A673 (cell line): ENCODE results near the gene GATB.

Source experiments
- EZH2 ChIP-seq: fragments of 200-600 bp; sonication (generic); IDR thresholded peaks from 2 replicates; pipeline ENCODE4 v1.6.1; 2017; ENCODE audit warnings: borderline replicate concordance, low read depth, mild to moderate bottlenecking, mixed read lengths, antibody characterized with exemption, low read length; ENCODE audit not compliant: poor library complexity, severe bottlenecking
- TF ChIP-seq, protein P1 (sequence below): fragments of 300-800, 200-600 bp; sonication (generic); conservative IDR thresholded peaks from 2 replicates; pipeline ENCODE4 v1.5.1; 2017; ENCODE audit warnings: low read depth, mild to moderate bottlenecking, antibody characterized with exemption, low read length, moderate library complexity, mixed read lengths

DNA sequence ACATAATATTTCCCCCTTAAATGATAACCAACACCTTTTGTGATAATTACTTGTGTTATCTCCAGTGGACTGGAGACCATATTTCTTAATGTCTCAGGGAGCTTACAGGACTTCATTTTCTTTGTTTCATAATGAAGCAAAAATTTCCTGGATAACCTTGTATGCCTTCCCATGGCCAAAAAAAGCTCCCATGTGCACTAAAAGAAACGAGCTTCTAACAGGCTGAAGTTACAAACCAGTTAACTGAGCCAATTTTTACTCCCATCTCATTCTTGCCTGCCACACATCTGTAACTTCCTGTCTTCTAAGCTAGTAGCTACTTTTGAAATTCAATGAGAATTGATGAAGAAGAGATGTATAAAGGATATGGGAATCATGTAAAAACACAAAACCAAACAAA, 32.8 kb downstream of the GATB start:
- TF ChIP-seq, protein P1, sequence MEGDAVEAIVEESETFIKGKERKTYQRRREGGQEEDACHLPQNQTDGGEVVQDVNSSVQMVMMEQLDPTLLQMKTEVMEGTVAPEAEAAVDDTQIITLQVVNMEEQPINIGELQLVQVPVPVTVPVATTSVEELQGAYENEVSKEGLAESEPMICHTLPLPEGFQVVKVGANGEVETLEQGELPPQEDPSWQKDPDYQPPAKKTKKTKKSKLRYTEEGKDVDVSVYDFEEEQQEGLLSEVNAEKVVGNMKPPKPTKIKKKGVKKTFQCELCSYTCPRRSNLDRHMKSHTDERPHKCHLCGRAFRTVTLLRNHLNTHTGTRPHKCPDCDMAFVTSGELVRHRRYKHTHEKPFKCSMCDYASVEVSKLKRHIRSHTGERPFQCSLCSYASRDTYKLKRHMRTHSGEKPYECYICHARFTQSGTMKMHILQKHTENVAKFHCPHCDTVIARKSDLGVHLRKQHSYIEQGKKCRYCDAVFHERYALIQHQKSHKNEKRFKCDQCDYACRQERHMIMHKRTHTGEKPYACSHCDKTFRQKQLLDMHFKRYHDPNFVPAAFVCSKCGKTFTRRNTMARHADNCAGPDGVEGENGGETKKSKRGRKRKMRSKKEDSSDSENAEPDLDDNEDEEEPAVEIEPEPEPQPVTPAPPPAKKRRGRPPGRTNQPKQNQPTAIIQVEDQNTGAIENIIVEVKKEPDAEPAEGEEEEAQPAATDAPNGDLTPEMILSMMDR, result no peak
- TF ChIP-seq EZH2, result no peak
